Activated T-cell treated with anti-CD3 and anti-CD28 coated beads for 48 hours (primary cell): Measurements from ENCODE around the gene CNIH3.

Experiments used
- DNase-seq: peaks from one replicate; pipeline ENCODE4 v3.0.0-alpha.2; 2020; ENCODE audit warnings: low read depth

CNIH3 gene

DNA sequence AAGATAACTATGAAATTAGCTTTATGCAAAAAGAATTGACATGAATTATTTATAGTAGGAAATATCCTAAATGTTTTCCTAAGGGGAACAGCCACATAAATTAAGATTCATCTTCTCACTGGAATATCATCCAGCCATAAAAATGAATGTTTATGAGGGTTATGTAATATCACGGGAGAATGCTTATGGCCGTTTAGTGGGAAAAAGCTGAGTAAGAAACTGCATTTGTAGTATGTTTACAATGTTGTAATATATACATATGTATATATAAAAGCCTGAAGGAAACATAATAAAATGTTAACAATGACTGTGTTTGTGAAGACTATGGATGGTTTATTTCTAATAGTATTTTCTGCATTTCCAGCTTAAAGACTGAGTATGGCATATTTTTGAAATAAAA, 161.1 kb downstream of the CNIH3 start:
- no peak for DNase-seq

DNA sequence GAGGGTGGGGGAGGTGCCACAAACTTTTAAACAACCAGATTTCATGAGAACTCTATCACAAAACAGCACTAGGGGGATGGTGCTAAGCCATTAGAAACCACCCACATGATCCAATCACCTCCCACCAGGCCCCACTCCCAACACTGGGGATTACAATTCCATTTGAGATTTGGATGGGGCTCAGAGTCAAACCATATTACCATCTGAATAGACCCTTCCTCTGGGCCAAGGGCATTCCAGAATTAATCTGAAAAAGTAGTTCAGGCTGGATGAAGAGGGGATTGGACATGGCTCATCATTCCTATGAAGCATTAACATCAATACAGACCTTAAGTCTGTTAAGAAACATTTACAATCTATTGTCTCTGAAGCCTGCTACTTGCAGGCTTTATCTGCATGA, 163.4 kb downstream of the CNIH3 start:
- DNase-seq = no peak

DNA sequence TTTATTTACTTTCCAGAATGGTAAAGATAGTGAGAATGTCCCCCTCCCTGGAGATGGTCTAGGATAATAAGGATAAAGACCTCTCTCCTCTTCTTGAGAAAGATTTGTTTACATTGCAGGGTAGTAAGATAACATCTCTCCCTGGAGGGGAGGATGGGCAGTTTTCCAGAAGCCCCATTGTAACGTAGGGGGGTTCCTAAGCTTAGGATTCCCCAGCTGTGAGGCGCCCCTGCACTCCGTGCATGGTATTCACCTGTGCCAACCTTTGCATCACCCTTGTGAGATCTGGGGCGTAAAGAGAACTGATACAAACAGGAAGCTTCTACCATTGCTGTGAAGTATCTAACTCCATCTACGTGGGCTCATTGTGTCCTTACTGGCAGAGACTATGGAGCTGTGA, 164.6 kb downstream of the CNIH3 start:
- no peak for DNase-seq

DNA sequence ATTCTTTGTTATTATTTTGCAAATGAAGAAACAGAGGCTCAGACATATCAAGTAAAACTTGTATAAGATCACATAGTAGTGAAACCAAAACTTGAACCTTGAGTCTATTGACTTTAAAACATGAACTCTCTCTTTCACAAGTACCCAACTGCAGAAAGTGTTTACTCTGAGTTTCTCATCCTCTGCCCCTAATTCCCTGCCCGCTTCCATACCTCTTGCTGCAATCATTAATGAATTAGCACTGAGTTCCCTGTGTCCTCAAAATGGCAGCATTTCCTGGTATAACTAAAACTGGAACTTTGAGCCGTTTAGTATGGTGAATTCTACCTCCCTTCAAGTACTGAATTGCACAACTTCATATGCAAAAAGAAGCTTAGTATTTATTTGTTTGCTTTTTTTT, 165.7 kb downstream of the CNIH3 start:
- no peak for DNase-seq

DNA sequence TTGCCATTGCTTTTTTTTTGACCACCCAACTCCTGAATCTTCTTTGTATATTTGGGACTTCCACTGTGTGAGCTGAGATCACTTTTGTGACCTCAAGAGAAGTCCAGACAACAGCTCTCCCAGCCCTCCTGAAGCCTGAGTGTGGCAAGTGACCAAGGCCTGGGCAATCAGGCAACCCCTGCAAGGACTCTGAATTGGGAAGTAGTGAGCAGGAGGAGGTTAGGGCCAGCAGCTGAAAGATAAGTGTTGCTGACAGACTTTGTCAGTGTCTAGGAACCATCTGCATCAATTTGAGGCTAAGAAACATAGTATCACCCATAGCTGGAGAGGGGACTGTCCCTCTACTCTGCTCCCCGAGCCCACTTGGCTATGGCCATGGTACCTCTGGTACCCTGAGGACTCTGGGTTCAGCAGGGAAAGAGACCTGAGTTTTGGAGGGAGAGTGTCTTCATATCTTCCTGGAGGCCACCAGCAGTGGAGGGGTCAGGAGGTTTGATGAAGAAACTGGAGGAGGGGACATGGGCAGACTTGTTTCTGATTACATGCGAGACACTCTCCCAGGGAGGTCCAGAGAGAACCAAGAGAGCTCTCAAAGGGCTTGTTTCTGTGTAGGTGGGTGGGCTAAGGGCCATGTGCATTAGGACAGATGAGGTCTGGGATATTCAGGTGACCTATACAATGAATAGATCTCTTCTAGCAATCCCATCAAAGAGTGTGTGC, 166.3 kb downstream of the CNIH3 start:
- no peak for DNase-seq

DNA sequence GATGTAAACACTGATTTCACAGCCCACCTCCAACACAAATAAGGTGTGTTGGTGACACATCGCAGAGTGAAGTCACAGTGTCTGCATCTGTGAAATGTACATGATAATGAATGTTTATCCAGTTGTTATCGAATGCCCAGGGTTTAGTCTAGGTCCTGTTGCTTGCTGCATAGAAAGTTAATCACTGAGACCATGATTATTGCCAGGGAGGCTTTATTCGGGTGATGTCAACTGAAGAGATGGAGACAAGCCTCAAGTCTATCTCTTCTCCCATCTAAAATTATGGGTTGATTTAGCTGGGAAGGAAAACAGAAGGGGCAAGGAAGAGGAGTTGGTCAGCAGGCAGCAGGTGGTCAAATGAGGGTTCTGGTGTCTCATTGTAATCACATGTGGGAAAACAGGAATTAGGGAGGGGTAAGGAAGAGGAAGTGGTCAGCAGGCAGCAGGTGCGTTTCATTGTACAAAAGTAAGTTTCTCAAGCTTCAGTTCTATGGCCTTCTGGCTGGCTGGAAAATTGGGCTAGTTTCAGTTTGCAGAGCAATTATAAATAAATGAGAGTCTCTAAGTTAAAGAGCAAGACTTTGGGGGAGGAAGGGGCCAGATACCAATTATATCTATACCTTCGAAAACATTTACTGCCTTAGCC, 167.0 kb downstream of the CNIH3 start:
- DNase-seq = no peak

DNA sequence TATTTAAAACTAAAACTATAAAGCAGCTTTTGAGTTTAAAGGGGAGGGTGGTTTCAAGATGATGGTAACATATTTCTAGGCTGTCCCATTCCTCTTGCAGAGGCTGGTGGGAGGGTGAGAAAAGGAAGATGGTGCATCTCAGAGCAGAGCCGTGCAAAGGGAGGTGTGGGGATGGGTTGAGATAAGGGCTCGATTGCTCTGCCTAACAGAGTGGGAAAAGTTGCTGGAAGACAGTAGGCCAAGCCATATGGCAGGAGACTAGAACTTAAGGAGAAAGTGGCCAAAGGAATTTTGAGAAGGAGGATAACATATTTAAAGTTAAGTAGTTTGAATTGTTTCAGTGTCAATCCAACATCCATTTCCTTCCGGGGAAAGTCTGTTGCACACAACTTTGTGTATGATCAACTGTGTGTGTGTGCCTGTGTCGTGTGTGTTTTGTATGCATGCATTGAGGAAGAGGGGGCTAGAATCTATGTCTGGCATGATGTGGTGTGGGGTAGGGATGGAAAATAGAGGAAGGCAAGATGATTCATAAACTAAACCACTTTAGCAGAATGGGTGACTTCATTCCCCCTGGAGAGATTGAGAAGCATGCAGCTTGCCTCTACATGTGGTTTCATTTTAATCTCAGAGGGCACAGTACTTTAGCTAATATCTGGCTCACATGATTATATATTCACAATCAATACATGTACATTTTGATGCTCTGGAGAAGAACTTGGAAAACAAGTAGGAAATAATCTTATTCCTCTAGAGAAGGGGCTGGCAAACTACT, 168.3 kb downstream of the CNIH3 start:
- no peak for DNase-seq

DNA sequence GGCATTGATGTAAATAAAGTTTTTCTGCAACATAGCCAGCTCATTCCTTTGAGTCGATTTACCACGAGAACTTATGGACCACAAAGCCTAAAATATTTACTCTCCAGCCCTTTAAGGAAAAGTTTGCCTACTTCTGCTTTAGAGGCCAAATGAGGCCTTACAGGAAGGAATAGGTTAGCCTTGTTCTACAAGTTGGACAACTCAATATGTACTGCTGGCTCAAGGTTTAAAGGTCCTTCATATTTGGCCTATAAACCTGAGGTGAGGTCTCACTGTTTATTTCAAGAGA, 168.9 kb downstream of the CNIH3 start:
- no peak for DNase-seq

DNA sequence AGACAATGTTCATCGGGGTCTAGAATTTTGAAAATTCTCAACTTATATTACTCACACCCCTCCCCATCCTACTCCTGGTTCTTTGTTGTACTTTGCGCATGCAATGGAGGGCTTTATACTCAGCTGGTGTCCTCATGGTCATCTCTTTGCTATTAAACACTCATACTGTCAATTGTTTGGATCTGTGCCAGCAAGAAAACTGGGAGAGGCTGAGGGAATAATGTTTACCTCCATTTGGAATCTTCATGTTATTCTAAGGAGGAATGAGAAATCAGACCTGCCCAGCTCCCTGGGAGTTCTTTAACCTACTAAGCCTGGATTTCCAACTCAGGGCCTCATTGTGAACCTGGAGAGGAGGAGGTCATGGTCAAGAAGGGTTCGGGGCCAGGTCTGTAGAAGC, 169.5 kb downstream of the CNIH3 start:
- DNase-seq = no peak

DNA sequence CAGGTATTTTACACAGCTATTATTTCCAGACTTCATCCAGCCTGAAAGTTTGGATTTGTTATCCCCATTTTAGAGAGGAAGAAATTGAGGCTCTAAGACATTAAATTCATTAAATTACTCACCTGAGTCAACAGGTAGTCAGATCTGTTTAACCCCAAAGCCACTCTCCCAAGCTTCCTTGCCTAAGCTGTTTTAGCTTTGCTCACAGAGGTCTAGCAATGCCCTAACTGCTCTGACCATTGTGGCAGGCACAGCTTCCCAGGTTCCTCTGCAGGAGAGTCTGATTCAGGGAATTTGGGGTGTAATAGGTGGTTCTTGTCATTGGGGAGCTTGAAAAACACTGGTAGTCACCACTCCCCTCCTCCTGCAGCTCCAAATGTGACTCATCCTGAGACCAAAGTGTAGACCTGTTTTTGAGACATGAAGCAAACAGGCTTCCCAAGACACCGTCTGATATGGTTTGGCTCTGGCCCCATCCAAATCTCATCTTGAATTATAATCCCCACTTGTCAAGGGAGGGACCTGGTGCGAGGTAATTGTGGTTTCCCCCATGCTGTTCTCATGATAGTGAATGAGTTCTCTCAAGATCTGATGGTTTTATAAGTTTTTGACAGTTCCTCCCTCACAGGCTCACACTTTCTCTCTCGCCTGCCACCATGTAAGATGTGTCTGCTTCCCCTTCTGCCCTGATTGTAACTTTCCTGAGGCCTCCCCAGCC, 170.6 kb downstream of the CNIH3 start:
- DNase-seq = no peak

DNA sequence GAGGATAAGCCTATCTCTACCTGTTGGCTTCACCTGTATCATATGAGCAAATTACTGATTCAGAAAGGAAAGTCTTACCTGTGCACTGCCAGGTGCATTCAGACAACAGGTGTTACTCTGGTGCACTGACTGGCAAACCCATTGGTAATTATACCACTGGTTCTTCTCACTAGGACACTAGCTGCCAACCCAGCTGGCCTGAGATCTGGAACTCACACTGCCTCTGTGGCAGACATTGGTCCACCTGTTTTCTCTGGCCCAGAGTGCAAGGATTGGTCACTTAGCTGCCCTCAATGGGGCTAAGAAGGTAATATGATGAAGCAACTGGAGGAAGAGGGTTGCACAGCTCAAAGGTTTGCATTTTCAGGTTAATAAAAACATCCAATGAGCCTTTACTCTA, 173.2 kb downstream of the CNIH3 start:
- no peak for DNase-seq
